NT2/D1 (cell line): Measurements from ENCODE around the gene KRT4.

Source experiments
- SUZ12 ChIP-seq: IDR thresholded peaks from 2 replicates; pipeline ENCODE4 v1.6.1; 2011; ENCODE audit not compliant: insufficient read length, insufficient read depth; ENCODE audit errors: extremely low read depth
- YY1 ChIP-seq: IDR thresholded peaks from 2 replicates; pipeline ENCODE4 v1.6.1; 2011; ENCODE audit not compliant: insufficient read length, insufficient read depth

DNA sequence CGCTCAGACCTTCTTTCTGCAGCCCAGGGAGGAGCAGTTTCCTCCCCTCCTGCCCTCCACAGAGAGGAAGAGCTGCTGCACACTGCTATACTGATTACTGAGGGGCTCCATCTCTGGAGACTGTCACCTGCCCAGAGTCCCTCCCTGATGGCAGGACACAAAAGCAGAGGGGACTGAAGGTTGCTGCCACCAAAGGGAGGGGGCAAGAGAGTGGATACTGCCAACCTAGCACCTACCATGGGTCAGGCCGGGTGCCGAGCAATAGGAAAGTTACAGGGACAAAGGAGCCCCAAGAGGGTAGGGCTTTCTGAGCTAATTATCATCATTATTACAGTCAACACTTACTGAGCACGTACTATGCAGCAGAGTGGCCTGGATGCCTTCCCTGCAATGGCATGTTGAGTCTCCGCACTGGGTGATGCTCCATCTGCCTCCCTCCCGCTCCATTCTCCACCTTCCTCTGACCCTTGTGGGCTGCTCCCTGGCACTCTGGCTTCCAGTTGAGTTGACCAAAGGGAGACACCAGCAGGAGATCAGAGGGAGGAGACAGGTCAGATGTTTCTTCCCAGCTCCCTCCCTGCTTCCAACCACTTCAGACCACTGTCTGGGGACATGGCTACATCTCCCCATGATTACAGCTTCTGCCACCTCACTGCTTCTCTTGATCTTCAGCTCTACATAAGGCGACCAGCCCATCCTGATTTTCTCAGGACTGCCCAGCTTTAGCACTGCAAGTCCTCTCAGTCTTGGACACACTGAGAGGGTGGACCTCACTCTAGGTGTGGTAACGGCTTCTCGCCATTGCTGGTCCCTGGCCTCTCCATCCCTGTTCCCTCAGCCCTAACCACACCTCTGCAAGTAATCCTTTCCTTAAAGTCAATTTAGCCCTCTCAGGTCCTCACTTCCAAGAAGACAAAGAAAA, 22.8 kb upstream of the KRT4 start:
- TF ChIP-seq YY1 (no peak), SUZ12 (no peak)
